ENCODE measurements around the gene SLC29A1.

Gene SLC29A1

DNA sequence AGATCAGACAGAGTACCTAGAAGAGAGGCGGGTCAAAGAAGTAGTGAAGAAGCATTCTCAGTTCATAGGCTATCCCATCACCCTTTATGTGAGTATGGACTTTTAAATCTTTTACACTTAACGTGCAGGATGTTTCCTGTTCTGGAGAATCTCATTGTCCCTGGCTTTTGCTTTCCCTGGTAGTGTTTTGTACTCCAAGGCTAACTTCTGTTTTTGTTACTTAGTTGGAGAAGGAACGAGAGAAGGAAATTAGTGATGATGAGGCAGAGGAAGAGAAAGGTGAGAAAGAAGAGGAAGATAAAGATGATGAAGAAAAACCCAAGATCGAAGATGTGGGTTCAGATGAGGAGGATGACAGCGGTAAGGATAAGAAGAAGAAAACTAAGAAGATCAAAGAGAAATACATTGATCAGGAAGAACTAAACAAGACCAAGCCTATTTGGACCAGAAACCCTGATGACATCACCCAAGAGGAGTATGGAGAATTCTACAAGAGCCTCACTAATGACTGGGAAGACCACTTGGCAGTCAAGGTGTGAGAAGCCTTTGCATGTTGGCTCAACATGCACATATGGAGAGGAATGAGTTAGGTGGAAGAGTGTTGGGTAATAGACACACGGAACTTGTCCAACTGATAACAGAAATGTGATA, 26.8 kb downstream of the SLC29A1 start:
- no peak for DNase-seq (ENCODE audit: low read depth, low spot score)
- H3K4me3 ChIP-seq (ENCODE audit: low read depth, low read length), result no peak overlapping the region
- in situ Hi-C loops (cut with HindIII; ENCODE audit: low sequenced_read_pairs), result no loop called here

DNA sequence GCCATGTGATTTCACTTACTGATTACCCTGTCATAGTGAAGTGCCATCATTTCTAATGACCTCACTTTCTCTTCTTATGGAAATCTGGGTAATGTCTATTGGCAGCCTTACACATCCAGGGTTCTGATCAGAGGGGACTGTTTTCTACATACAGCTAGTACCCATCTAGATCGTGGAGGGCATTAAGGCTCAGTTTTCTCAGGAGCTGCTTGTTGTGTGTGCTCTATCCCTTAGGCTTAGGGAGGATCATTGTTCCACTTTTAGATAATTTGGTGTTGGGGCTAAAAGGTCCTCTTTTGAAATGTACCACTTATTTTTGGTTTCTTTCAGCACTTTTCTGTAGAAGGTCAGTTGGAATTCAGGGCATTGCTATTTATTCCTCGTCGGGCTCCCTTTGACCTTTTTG, 27.3 kb downstream of the SLC29A1 start:
- H3K4me3 ChIP-seq (ENCODE audit: low read depth, low read length), result no peak overlapping the region
- TF ChIP-seq, protein P1, sequence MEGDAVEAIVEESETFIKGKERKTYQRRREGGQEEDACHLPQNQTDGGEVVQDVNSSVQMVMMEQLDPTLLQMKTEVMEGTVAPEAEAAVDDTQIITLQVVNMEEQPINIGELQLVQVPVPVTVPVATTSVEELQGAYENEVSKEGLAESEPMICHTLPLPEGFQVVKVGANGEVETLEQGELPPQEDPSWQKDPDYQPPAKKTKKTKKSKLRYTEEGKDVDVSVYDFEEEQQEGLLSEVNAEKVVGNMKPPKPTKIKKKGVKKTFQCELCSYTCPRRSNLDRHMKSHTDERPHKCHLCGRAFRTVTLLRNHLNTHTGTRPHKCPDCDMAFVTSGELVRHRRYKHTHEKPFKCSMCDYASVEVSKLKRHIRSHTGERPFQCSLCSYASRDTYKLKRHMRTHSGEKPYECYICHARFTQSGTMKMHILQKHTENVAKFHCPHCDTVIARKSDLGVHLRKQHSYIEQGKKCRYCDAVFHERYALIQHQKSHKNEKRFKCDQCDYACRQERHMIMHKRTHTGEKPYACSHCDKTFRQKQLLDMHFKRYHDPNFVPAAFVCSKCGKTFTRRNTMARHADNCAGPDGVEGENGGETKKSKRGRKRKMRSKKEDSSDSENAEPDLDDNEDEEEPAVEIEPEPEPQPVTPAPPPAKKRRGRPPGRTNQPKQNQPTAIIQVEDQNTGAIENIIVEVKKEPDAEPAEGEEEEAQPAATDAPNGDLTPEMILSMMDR (IDR thresholded peaks at IDR 0.05; ENCODE audit: low read depth, low read length), result no peak
- in situ Hi-C loops (cut with HindIII; ENCODE audit: low sequenced_read_pairs), result no loop called here
- no peak for DNase-seq (ENCODE audit: low read depth, low spot score)

More for the DNA sequence above, 26.8 kb downstream of the SLC29A1 start:
- TF ChIP-seq, protein P1 (IDR thresholded peaks at IDR 0.05; ENCODE audit: low read depth, low read length), result no peak

DNA sequence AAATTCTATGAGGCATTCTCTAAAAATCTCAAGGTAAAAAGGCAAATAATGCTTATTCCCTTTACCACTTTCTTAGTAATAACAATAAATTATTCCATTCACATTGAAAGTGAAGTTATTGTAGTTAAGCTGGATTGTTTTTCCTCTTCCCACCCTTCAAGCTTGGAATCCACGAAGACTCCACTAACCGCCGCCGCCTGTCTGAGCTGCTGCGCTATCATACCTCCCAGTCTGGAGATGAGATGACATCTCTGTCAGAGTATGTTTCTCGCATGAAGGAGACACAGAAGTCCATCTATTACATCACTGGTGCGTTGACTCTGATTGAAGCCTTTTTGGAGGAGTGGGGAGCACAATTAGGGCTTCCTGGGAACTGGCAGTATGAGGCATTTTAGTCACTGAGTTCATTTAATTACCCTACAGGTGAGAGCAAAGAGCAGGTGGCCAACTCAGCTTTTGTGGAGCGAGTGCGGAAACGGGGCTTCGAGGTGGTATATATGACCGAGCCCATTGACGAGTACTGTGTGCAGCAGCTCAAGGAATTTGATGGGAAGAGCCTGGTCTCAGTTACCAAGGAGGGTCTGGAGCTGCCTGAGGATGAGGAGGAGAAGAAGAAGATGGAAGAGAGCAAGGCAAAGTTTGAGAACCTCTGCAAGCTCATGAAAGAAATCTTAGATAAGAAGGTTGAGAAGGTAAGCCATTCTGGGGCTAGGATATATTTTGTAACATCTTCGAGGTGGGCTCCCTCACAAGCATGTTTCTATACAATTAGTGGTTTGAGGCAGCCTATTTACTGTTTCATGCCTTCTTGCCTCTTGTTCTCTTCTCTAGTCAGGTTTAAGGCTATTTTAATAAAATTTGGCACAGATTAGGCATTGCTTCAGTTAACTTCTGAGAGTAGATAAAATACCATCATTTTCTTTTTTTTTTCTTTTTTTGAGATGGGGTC, 28.5 kb downstream of the SLC29A1 start:
- DNase-seq (ENCODE audit: low read depth, low spot score), result no peak
- TF ChIP-seq, protein P1 (IDR thresholded peaks at IDR 0.05; ENCODE audit: low read depth, low read length), result no peak
- no peak overlapping the region for H3K4me3 ChIP-seq (ENCODE audit: low read depth, low read length)
- in situ Hi-C loops (cut with HindIII; ENCODE audit: low sequenced_read_pairs), result no loop called here

DNA sequence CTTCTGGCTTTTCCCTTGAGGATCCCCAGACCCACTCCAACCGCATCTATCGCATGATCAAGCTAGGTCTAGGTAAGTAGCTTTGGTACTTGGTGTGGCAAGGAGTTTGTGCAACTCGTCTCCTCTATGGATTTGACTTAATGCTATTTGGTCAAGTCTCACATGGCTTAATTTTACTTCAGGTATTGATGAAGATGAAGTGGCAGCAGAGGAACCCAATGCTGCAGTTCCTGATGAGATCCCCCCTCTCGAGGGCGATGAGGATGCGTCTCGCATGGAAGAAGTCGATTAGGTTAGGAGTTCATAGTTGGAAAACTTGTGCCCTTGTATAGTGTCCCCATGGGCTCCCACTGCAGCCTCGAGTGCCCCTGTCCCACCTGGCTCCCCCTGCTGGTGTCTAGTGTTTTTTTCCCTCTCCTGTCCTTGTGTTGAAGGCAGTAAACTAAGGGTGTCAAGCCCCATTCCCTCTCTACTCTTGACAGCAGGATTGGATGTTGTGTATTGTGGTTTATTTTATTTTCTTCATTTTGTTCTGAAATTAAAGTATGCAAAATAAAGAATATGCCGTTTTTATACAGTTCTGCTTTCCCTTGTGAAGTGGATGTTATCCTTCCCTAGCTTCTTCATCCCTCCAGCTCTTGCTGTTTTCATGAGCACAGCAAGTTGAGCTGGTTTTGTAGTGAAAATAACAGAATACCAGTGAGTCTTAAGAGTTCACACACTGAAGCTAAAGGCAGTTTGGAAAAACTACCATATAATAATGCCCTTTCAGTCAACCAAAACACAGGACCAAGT, 30.1 kb downstream of the SLC29A1 start:
- in situ Hi-C loops (cut with HindIII; ENCODE audit: low sequenced_read_pairs), result no loop called here
- no peak overlapping the region for H3K4me3 ChIP-seq (ENCODE audit: low read depth, low read length)
- TF ChIP-seq, protein P1 (IDR thresholded peaks at IDR 0.05; ENCODE audit: low read depth, low read length), result peak; percentile 46
- DNase-seq (ENCODE audit: low read depth, low spot score), result no peak

DNA sequence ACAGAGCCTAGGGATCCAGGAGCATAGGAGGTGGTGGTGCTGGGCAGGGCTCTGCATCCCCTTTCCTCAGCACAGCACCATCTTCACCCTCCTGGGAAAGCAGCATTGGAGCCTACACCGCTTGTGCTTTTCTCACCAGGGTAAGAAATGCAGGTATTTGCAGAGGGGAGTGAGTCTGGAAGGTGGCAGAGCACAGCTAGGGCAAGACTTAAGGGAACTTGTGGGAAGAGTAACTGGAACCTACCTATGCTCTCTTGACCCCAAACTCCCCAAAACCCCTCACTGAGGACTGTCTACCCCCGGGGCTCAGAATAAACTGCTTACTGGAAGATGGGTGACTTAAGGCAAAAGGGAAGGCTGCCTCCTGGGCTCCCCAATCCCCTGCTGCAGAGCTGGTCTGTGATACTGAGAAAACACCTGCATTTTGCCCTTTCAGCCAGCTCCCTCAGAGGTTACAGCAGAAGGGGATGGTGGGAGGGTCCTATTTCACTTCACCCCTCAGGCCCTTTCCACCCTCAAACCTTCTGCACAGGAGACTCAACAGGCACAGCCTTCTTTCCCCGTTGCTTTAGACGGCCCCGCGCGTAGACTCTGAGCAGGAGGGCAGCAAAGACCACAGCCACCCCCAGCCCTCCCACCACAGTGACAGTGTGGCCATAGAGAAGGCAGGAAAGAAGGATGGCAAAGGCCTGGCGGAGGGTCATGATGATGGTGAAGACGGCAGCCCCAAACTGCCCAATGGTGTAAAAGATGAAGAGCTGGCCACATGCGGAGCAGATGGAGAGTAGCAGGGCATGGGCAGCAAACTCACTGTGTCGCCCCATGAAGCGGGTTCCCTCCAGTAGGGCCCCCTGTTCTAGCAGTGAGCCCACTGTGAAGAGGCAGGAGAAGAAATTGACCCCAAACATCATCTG, 31.1 kb downstream of the SLC29A1 start:
- TF ChIP-seq, protein P1 (IDR thresholded peaks at IDR 0.05; ENCODE audit: low read depth, low read length), result no peak
- no peak overlapping the region for H3K4me3 ChIP-seq (ENCODE audit: low read depth, low read length)
- in situ Hi-C loops (cut with HindIII; ENCODE audit: low sequenced_read_pairs), result no loop called here
- no peak for DNase-seq (ENCODE audit: low read depth, low spot score)

Measured in astrocyte of the spinal cord (primary cell).